MM.1S (cell line): ENCODE data around the gene KSR2.

Experiments used
- DNase-seq: peaks from one replicate; pipeline ENCODE4 v3.0.0-alpha.2; 2015
- H2AFZ ChIP-seq: fragments of 300-600 bp; sonication (generic); 2 replicates; pipeline ENCODE4 v1.6.0; 2016; ENCODE audit warnings: antibody characterized with exemption, low read length
- H3F3A ChIP-seq: fragments of 300-600 bp; sonication (generic); 2 replicates; pipeline ENCODE4 v1.6.1; 2016; ENCODE audit warnings: mild to moderate bottlenecking, antibody characterized with exemption, low read length, moderate library complexity, mixed read lengths; ENCODE audit not compliant: insufficient read depth
- H3K27ac ChIP-seq: fragments of 300-600 bp; sonication (generic); 2 replicates; pipeline ENCODE4 v1.5.1; 2016; ENCODE audit warnings: mild to moderate bottlenecking, low read length
- H3K27me3 ChIP-seq: fragments of 300-600 bp; sonication (generic); replicated peaks from 2 replicates; pipeline ENCODE4 v1.6.0; 2016; ENCODE audit warnings: low read length; ENCODE audit not compliant: insufficient read depth
- H3K36me3 ChIP-seq: fragments of 300-600 bp; sonication (generic); replicated peaks from 2 replicates; pipeline ENCODE4 v1.6.1; 2016; ENCODE audit warnings: mild to moderate bottlenecking, low read length, mixed read lengths; ENCODE audit not compliant: insufficient read depth
- H3K4me1 ChIP-seq: fragments of 300-600 bp; sonication (generic); 2 replicates; pipeline ENCODE4 v1.6.1; 2016; ENCODE audit warnings: low read length, mixed read lengths
- H3K4me2 ChIP-seq: fragments of 300-600 bp; sonication (generic); 2 replicates; pipeline ENCODE4 v1.6.0; 2016; ENCODE audit warnings: low read depth, low read length
- H3K4me3 ChIP-seq: fragments of 300-600 bp; sonication (generic); 2 replicates; pipeline ENCODE4 v1.5.1; 2016; ENCODE audit warnings: low read length, mixed read lengths
- H3K79me2 ChIP-seq: fragments of 300-600 bp; sonication (generic); 2 replicates; pipeline ENCODE4 v1.6.1; 2016; ENCODE audit warnings: mixed run types, low read length, mixed read lengths
- H3K9ac ChIP-seq: fragments of 300-600 bp; sonication (generic); 2 replicates; pipeline ENCODE4 v1.6.1; 2016; ENCODE audit warnings: low read length, mixed read lengths
- H3K9me2 ChIP-seq: fragments of 300-600 bp; sonication (generic); replicated peaks from 2 replicates; pipeline ENCODE4 v1.6.1; 2016; ENCODE audit warnings: mild to moderate bottlenecking, low read length, mixed read lengths; ENCODE audit not compliant: insufficient read depth
- H3K9me3 ChIP-seq: fragments of 300-600 bp; sonication (generic); replicated peaks from 2 replicates; pipeline ENCODE4 v1.6.1; 2016; ENCODE audit warnings: mild to moderate bottlenecking, low read length, mixed read lengths; ENCODE audit not compliant: insufficient read depth
- H4K20me1 ChIP-seq: fragments of 300-600 bp; sonication (generic); 2 replicates; pipeline ENCODE4 v1.6.1; 2016; ENCODE audit warnings: mild to moderate bottlenecking, low read length, moderate library complexity, mixed read lengths; ENCODE audit not compliant: insufficient read depth
- EZH2 ChIP-seq: fragments of 300-600 bp; sonication (generic); optimal IDR thresholded peaks from 2 replicates; pipeline ENCODE3; 2017; ENCODE audit warnings: low read depth, mild to moderate bottlenecking, antibody characterized with exemption, low read length, mixed read lengths
- EZH2phosphoT487 ChIP-seq: fragments of 300-600 bp; sonication (generic); IDR thresholded peaks from 2 replicates; pipeline ENCODE4 v1.6.1; 2018; ENCODE audit warnings: antibody characterized with exemption, low read length
- TF ChIP-seq, protein P1 (sequence below): fragments of 300-600 bp; sonication (generic); IDR thresholded peaks from 2 replicates; pipeline ENCODE4 v1.5.1; 2016; ENCODE audit warnings: antibody characterized with exemption, low read length, mixed read lengths

Gene KSR2

DNA sequence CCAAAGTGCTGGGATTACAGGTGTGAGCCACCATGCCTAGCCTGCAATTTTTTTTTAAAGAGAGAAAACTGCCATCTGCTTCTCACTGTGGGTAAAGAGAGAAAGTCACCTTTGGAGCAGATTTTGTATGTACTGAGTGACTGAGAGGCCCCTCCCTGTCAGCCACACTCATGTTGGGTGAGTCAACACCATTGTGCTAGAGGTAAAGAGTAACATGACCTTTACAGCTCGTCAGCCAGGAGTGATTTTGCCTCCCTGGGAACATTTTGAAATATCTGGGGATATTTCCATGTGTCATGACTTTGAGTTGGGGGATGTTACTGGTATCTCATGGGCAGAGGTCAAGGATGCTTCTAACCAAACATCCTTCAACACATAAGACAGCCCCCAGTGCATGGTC, 115.2 kb downstream of the KSR2 start:
- H3K27me3 ChIP-seq: no peaks in the 10 kb centered on the region
- no peaks in the 10 kb centered on the region for H3K4me1 ChIP-seq
- H4K20me1 ChIP-seq: no peaks in the 10 kb centered on the region
- no peak overlapping the region for H3K4me2 ChIP-seq
- H3K9me2 ChIP-seq: no peaks in the 10 kb centered on the region
- no peaks in the 10 kb centered on the region for H3F3A ChIP-seq
- H3K79me2 ChIP-seq: no peaks in the 10 kb centered on the region
- H2AFZ ChIP-seq: no peak overlapping the region
- no peaks in the 10 kb centered on the region for H3K9me3 ChIP-seq
- TF ChIP-seq EZH2phosphoT487 (no peak), EZH2 (no peak)
- TF ChIP-seq, protein P1, sequence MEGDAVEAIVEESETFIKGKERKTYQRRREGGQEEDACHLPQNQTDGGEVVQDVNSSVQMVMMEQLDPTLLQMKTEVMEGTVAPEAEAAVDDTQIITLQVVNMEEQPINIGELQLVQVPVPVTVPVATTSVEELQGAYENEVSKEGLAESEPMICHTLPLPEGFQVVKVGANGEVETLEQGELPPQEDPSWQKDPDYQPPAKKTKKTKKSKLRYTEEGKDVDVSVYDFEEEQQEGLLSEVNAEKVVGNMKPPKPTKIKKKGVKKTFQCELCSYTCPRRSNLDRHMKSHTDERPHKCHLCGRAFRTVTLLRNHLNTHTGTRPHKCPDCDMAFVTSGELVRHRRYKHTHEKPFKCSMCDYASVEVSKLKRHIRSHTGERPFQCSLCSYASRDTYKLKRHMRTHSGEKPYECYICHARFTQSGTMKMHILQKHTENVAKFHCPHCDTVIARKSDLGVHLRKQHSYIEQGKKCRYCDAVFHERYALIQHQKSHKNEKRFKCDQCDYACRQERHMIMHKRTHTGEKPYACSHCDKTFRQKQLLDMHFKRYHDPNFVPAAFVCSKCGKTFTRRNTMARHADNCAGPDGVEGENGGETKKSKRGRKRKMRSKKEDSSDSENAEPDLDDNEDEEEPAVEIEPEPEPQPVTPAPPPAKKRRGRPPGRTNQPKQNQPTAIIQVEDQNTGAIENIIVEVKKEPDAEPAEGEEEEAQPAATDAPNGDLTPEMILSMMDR: no peak
- H3K4me3 ChIP-seq: no peak overlapping the region
- H3K27ac ChIP-seq: no peak overlapping the region
- no peak for DNase-seq
- H3K9ac ChIP-seq: no peak overlapping the region
- H3K36me3 ChIP-seq: no peaks in the 10 kb centered on the region

DNA sequence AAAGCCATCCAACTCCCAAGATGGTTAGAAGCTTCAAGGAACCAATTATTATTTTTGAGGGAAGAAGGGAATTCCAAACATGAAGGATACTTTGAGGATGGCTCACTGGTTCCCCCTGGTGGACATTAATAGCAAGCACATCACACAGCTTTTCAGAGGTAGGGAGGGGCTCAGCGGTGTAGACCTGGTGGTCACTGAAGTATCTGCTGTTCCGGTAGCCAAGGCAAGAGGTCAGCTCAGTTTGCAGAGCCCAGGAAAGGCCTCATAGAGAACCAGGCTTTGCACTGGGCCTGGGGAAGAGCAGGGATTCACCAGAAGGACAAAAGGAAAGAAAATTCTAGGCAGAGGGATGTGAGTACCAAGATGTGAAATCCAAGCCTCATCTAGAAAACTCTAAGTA, 118.7 kb downstream of the KSR2 start:
- Histone ChIP-seq H3K9me2 (no peaks in the 10 kb centered on the region), H3K9me3 (no peaks in the 10 kb centered on the region), H3K4me2 (no peak overlapping the region), H3K4me3 (no peak overlapping the region), H3K9ac (no peak overlapping the region), H3K27ac (no peak overlapping the region), H3K79me2 (no peaks in the 10 kb centered on the region), H3F3A (no peaks in the 10 kb centered on the region), H2AFZ (no peak overlapping the region), H3K36me3 (no peaks in the 10 kb centered on the region), H3K4me1 (no peaks in the 10 kb centered on the region), H4K20me1 (no peaks in the 10 kb centered on the region), H3K27me3 (no peaks in the 10 kb centered on the region)
- TF ChIP-seq, protein P1: peak; percentile 68
- TF ChIP-seq EZH2phosphoT487 (no peak), EZH2 (no peak)
- DNase-seq: peak; percentile 7

- H4K20me1 ChIP-seq: no peaks in the 10 kb centered on the region
- H3K27ac ChIP-seq: no peak overlapping the region
These were observed 121.4 kb downstream of the KSR2 start for GRCh38 chr12:117847371-117847770.

More at GRCh38 chr12:117847371-117847770, 121.4 kb downstream of the KSR2 start:
- Histone ChIP-seq H2AFZ (no peak overlapping the region), H3K27me3 (no peaks in the 10 kb centered on the region), H3K9me3 (no peaks in the 10 kb centered on the region), H3K36me3 (no peaks in the 10 kb centered on the region), H3K79me2 (no peaks in the 10 kb centered on the region), H3F3A (no peaks in the 10 kb centered on the region), H3K4me2 (no peak overlapping the region), H3K4me1 (no peaks in the 10 kb centered on the region), H3K4me3 (no peak overlapping the region), H3K9me2 (no peaks in the 10 kb centered on the region), H3K9ac (no peak overlapping the region)
- DNase-seq: no peak
- TF ChIP-seq, protein P1: no peak
- TF ChIP-seq EZH2phosphoT487 (no peak), EZH2 (no peak)
